Loucy (cell line): ENCODE measurements around the gene MINDY4.

Experiments used
- H2AFZ ChIP-seq: fragments of 200-600 bp; sonication (generic); 2 replicates; pipeline ENCODE4 v1.6.0; 2016; ENCODE audit warnings: antibody characterized with exemption, mild to moderate bottlenecking, low read length, moderate library complexity
- H3F3A ChIP-seq: fragments of 200-600 bp; 2 replicates; pipeline ENCODE4 v1.6.0; 2016; ENCODE audit warnings: antibody characterized with exemption, low read depth, mild to moderate bottlenecking
- H3K27me3 ChIP-seq: fragments of 200-600 bp; sonication (generic); 2 replicates; pipeline ENCODE4 v1.6.1; 2014; ENCODE audit warnings: low read length, mild to moderate bottlenecking; ENCODE audit not compliant: insufficient read depth, poor library complexity, severe bottlenecking
- H3K36me3 ChIP-seq: fragments of 200-600 bp; sonication (generic); 2 replicates; pipeline ENCODE4 v1.6.1; 2016; ENCODE audit warnings: low read length; ENCODE audit not compliant: insufficient read depth
- H3K4me1 ChIP-seq: fragments of 200-600 bp; sonication (generic); 2 replicates; pipeline ENCODE4 v1.5.1; 2014; ENCODE audit warnings: low read length, mild to moderate bottlenecking; ENCODE audit not compliant: insufficient read depth, poor library complexity, severe bottlenecking
- H3K4me2 ChIP-seq: fragments of 200-600 bp; sonication (generic); 2 replicates; pipeline ENCODE4 v1.6.0; 2014; ENCODE audit warnings: antibody characterized with exemption, low read length, low read depth, mild to moderate bottlenecking; ENCODE audit not compliant: poor library complexity, severe bottlenecking
- H3K4me3 ChIP-seq: fragments of 200-600 bp; sonication (generic); 2 replicates; pipeline ENCODE4 v1.5.1; 2014; ENCODE audit warnings: low read length, mild to moderate bottlenecking, mixed read lengths; ENCODE audit not compliant: poor library complexity, severe bottlenecking
- H3K79me2 ChIP-seq: fragments of 200-600 bp; sonication (generic); 2 replicates; pipeline ENCODE4 v1.6.1; 2014; ENCODE audit warnings: low read length; ENCODE audit not compliant: insufficient read depth
- H3K9ac ChIP-seq: fragments of 200-600 bp; sonication (generic); 2 replicates; pipeline ENCODE4 v1.6.0; 2014; ENCODE audit warnings: mild to moderate bottlenecking, low read depth, low read length, moderate library complexity; ENCODE audit not compliant: poor library complexity, severe bottlenecking
- H3K9me2 ChIP-seq: fragments of 200-600 bp; sonication (generic); replicated peaks from 2 replicates; pipeline ENCODE4 v1.6.1; 2016; ENCODE audit warnings: low read depth, low read length, mixed read lengths
- H3K9me3 ChIP-seq: fragments of 200-600 bp; sonication (generic); 2 replicates; pipeline ENCODE4 v1.6.1; 2014; ENCODE audit warnings: mild to moderate bottlenecking, antibody characterized with exemption, low read length, low read depth; ENCODE audit not compliant: insufficient read depth
- H4K20me1 ChIP-seq: fragments of 200-600 bp; sonication (generic); 2 replicates; pipeline ENCODE4 v1.6.0; 2014; ENCODE audit warnings: antibody characterized with exemption, low read length, mild to moderate bottlenecking; ENCODE audit not compliant: insufficient read depth, poor library complexity, severe bottlenecking
- CTCF ChIP-seq: fragments of 200-600 bp; sonication (generic); conservative IDR thresholded peaks from 2 replicates; pipeline ENCODE4 v1.5.1; 2014; ENCODE audit warnings: mild to moderate bottlenecking, antibody characterized with exemption, low read length
- EZH2phosphoT487 ChIP-seq: fragments of 200-600 bp; IDR thresholded peaks from 2 replicates; pipeline ENCODE4 v1.6.1; 2018; ENCODE audit warnings: antibody characterized with exemption, mild to moderate bottlenecking, moderate library complexity, borderline replicate concordance

MINDY4 gene

GRCh38 chr7:30859940-30860496 is 88.8 kb downstream of the MINDY4 start:
- no peak overlapping the region for H3K9ac ChIP-seq
- H3F3A ChIP-seq, result no peaks in the 10 kb centered on the region
- H2AFZ ChIP-seq, result no peak overlapping the region
- H3K9me3 ChIP-seq, result no peaks in the 10 kb centered on the region
- H3K79me2 ChIP-seq, result no peaks in the 10 kb centered on the region
- H4K20me1 ChIP-seq, result no peaks in the 10 kb centered on the region
- H3K36me3 ChIP-seq, result no peaks in the 10 kb centered on the region
- TF ChIP-seq CTCF (no peak), EZH2phosphoT487 (no peak)
- H3K9me2 ChIP-seq, result no peaks in the 10 kb centered on the region
- H3K4me3 ChIP-seq, result no peak overlapping the region
- H3K4me1 ChIP-seq, result no peaks in the 10 kb centered on the region
- no peaks in the 10 kb centered on the region for H3K27me3 ChIP-seq
- H3K4me2 ChIP-seq, result no peak overlapping the region

- Histone ChIP-seq H3K4me3 (no peak overlapping the region), H3K4me1 (no peaks in the 10 kb centered on the region), H2AFZ (no peak overlapping the region), H3K36me3 (no peaks in the 10 kb centered on the region), H4K20me1 (no peaks in the 10 kb centered on the region), H3K79me2 (no peaks in the 10 kb centered on the region), H3K27me3 (no peaks in the 10 kb centered on the region), H3K9me2 (no peaks in the 10 kb centered on the region), H3K9ac (no peak overlapping the region), H3K4me2 (no peak overlapping the region), H3K9me3 (no peaks in the 10 kb centered on the region), H3F3A (no peaks in the 10 kb centered on the region)
- TF ChIP-seq EZH2phosphoT487 (no peak), CTCF (no peak)
Measured at GRCh38 chr7:30861612-30862011, 90.4 kb downstream of the MINDY4 start.

GRCh38 chr7:30862995-30863705 is 91.9 kb downstream of the MINDY4 start:
- no peaks in the 10 kb centered on the region for H3K9me2 ChIP-seq
- H3K79me2 ChIP-seq, result no peaks in the 10 kb centered on the region
- no peaks in the 10 kb centered on the region for H3F3A ChIP-seq
- no peaks in the 10 kb centered on the region for H3K4me1 ChIP-seq
- H3K4me3 ChIP-seq, result no peak overlapping the region
- H3K36me3 ChIP-seq, result no peaks in the 10 kb centered on the region
- H4K20me1 ChIP-seq, result no peaks in the 10 kb centered on the region
- H3K4me2 ChIP-seq, result no peak overlapping the region
- no peaks in the 10 kb centered on the region for H3K27me3 ChIP-seq
- no peak overlapping the region for H2AFZ ChIP-seq
- no peak overlapping the region for H3K9ac ChIP-seq
- TF ChIP-seq EZH2phosphoT487, result no peak
- no peak for TF ChIP-seq CTCF
- no peaks in the 10 kb centered on the region for H3K9me3 ChIP-seq
